Astrocyte (in vitro differentiated cells and primary cell): ENCODE results near the gene UBFD1.

ENCODE experiments used
- CTCF ChIP-seq: IDR thresholded peaks from 2 replicates; pipeline ENCODE4 v1.5.1; 2011; ENCODE audit warnings: low read depth, mild to moderate bottlenecking, inconsistent platforms, low read length, moderate library complexity; ENCODE audit not compliant: insufficient read depth
- EZH2 ChIP-seq: IDR thresholded peaks from 2 replicates; pipeline ENCODE4 v1.6.1; 2012; ENCODE audit warnings: mild to moderate bottlenecking, low read length, inconsistent platforms; ENCODE audit not compliant: insufficient read depth

- TF ChIP-seq CTCF (no peak), EZH2 (no peak)
Observed at GRCh38 chr16:23511731-23512130, 45.8 kb upstream of the UBFD1 start.
